GM21515 (cell line): ENCODE results near the gene TYW1B.
"Not testable (repeated sequence)": the region's sequence is repeated elsewhere in the genome, so short reads cannot be mapped to it uniquely, and the experiment has no call there.

Experiments used
- ATAC-seq: cut with Tn5 transposase; IDR thresholded peaks from one replicate; pipeline ENCODE4 v1.9.1; 2021; ENCODE audit not compliant: unreplicated experiment

Gene TYW1B

GRCh38 chr7:72760602-72761001 is 67.4 kb downstream of the TYW1B start:
- ATAC-seq, result no peak

- no peak for ATAC-seq
Observed at GRCh38 chr7:72754312-72754711, 73.7 kb downstream of the TYW1B start.

- ATAC-seq, result no peak
Observed at GRCh38 chr7:72753781-72754180, 74.2 kb downstream of the TYW1B start.

- not testable (repeated sequence) for ATAC-seq
Observed at GRCh38 chr7:72753229-72753628, 74.8 kb downstream of the TYW1B start.

- ATAC-seq, result no peak
Observed at GRCh38 chr7:72751978-72752377, 76.0 kb downstream of the TYW1B start.

GRCh38 chr7:72751378-72751777 is 76.6 kb downstream of the TYW1B start:
- no peak for ATAC-seq

GRCh38 chr7:72748649-72749048 is 79.4 kb downstream of the TYW1B start:
- ATAC-seq, result not testable (repeated sequence)

GRCh38 chr7:72744244-72744926 is 83.6 kb downstream of the TYW1B start:
- ATAC-seq, result not testable (repeated sequence)

GRCh38 chr7:72743801-72744200 is 84.2 kb downstream of the TYW1B start:
- not testable (repeated sequence) for ATAC-seq

GRCh38 chr7:72739716-72740115 is 88.3 kb downstream of the TYW1B start:
- not testable (repeated sequence) for ATAC-seq

GRCh38 chr7:72735855-72736254 is 92.1 kb downstream of the TYW1B start:
- not testable (repeated sequence) for ATAC-seq

GRCh38 chr7:72730815-72731214 is 97.2 kb downstream of the TYW1B start:
- ATAC-seq, result not testable (repeated sequence)

- ATAC-seq, result not testable (repeated sequence)
Observed at GRCh38 chr7:72730384-72730783, 97.6 kb downstream of the TYW1B start.

- ATAC-seq, result not testable (repeated sequence)
Observed at GRCh38 chr7:72729130-72729529, 98.9 kb downstream of the TYW1B start.

- ATAC-seq, result not testable (repeated sequence)
Observed at GRCh38 chr7:72722694-72723093, 105.3 kb downstream of the TYW1B start.

- not testable (repeated sequence) for ATAC-seq
Observed at GRCh38 chr7:72720890-72721289, 107.1 kb downstream of the TYW1B start.

GRCh38 chr7:72717252-72717774 is 110.7 kb downstream of the TYW1B start:
- ATAC-seq, result not testable (repeated sequence)

- ATAC-seq, result not testable (repeated sequence)
Observed at GRCh38 chr7:72711927-72712326, 116.1 kb downstream of the TYW1B start.

- ATAC-seq, result no peak
Observed at GRCh38 chr7:72710983-72711382, 117.0 kb downstream of the TYW1B start.

GRCh38 chr7:72709909-72710308 is 118.1 kb downstream of the TYW1B start:
- no peak for ATAC-seq

- ATAC-seq, result not testable (repeated sequence)
Observed at GRCh38 chr7:72708371-72709050, 119.5 kb downstream of the TYW1B start.

GRCh38 chr7:72706521-72706920 is 121.5 kb downstream of the TYW1B start:
- ATAC-seq, result no peak
